ENCODE data around the gene KRT7. TPM values are rescaled to one million over a fixed set of nuclear protein-coding genes. Genes with fewer than 3 reads are reported as not detected.
A peak's percentile ranks its signal among the peaks of the same experiment; 100 is the strongest.
"Not testable (repeated sequence)": the region's sequence is repeated elsewhere in the genome, so short reads cannot be mapped to it uniquely, and the experiment has no call there.

Gene KRT7
- total RNA-seq, 1 experiment from 2014 or later, result 2.3 TPM

GRCh38 chr12:52243856-52244614 is 11.0 kb downstream of the KRT7 start:
- peak; percentile 95 for DNase-seq (ENCODE audit: low read depth)

GRCh38 chr12:52244615-52244994 is 11.6 kb downstream of the KRT7 start:
- peak; percentile 40 for DNase-seq (ENCODE audit: low read depth)

GRCh38 chr12:52245259-52245961 is 12.4 kb downstream of the KRT7 start:
- no peak for DNase-seq (ENCODE audit: low read depth)

- DNase-seq (ENCODE audit: low read depth), result peak; percentile 21
These were observed 13.0 kb downstream of the KRT7 start for GRCh38 chr12:52245962-52246569.

- DNase-seq (ENCODE audit: low read depth), result peak; percentile 57
These were observed 13.9 kb downstream of the KRT7 start for GRCh38 chr12:52246720-52247621.

- no peak for DNase-seq (ENCODE audit: low read depth)
These were observed 14.8 kb downstream of the KRT7 start for GRCh38 chr12:52247622-52248540.

- DNase-seq (ENCODE audit: low read depth), result no peak
These were observed 15.8 kb downstream of the KRT7 start for GRCh38 chr12:52248541-52249461.

GRCh38 chr12:52249511-52250047 is 16.5 kb downstream of the KRT7 start:
- DNase-seq (ENCODE audit: low read depth), result no peak

GRCh38 chr12:52250048-52250990 is 17.3 kb downstream of the KRT7 start:
- DNase-seq (ENCODE audit: low read depth), result no peak

- DNase-seq (ENCODE audit: low read depth), result no peak
These were observed 18.5 kb downstream of the KRT7 start for GRCh38 chr12:52251367-52252051.

- DNase-seq (ENCODE audit: low read depth), result not testable (repeated sequence)
These were observed 19.2 kb downstream of the KRT7 start for GRCh38 chr12:52252175-52252615.

- no peak for DNase-seq (ENCODE audit: low read depth)
These were observed 19.8 kb downstream of the KRT7 start for GRCh38 chr12:52252728-52253343.

GRCh38 chr12:52253391-52254179 is 20.5 kb downstream of the KRT7 start:
- DNase-seq (ENCODE audit: low read depth), result no peak

GRCh38 chr12:52254180-52254964 is 21.3 kb downstream of the KRT7 start:
- DNase-seq (ENCODE audit: low read depth), result no peak

Measured in RPMI7951 (cell line).